ENCODE data around the gene PPP3CA. TPM values are rescaled to one million over a fixed set of nuclear protein-coding genes. Genes with fewer than 3 reads are reported as not detected.
A peak's percentile ranks its signal among the peaks of the same experiment; 100 is the strongest.

The PPP3CA gene
- total and polyA plus RNA-seq, 2 experiments from 2014 or later = 27.0 to 45.2 TPM

DNA sequence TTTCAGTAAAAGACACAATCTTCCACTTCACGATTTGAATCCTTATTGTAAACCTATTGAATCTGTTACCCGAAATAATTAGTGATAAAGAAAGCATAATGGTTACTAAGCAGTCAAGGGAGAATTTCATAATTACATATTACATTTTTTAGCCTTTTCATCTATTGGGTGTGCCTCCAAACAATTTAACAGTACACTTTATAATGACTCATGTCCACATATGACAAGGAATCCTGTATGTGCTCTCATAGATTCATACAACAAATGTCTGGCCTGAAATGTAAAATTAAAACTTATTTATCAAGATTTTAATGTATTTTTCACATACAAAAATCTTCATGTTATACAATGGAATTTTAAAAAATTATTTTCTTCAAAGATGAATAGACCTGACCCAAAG is 39.4 kb downstream of the PPP3CA start (continued):
- TF ChIP-seq, protein P1, sequence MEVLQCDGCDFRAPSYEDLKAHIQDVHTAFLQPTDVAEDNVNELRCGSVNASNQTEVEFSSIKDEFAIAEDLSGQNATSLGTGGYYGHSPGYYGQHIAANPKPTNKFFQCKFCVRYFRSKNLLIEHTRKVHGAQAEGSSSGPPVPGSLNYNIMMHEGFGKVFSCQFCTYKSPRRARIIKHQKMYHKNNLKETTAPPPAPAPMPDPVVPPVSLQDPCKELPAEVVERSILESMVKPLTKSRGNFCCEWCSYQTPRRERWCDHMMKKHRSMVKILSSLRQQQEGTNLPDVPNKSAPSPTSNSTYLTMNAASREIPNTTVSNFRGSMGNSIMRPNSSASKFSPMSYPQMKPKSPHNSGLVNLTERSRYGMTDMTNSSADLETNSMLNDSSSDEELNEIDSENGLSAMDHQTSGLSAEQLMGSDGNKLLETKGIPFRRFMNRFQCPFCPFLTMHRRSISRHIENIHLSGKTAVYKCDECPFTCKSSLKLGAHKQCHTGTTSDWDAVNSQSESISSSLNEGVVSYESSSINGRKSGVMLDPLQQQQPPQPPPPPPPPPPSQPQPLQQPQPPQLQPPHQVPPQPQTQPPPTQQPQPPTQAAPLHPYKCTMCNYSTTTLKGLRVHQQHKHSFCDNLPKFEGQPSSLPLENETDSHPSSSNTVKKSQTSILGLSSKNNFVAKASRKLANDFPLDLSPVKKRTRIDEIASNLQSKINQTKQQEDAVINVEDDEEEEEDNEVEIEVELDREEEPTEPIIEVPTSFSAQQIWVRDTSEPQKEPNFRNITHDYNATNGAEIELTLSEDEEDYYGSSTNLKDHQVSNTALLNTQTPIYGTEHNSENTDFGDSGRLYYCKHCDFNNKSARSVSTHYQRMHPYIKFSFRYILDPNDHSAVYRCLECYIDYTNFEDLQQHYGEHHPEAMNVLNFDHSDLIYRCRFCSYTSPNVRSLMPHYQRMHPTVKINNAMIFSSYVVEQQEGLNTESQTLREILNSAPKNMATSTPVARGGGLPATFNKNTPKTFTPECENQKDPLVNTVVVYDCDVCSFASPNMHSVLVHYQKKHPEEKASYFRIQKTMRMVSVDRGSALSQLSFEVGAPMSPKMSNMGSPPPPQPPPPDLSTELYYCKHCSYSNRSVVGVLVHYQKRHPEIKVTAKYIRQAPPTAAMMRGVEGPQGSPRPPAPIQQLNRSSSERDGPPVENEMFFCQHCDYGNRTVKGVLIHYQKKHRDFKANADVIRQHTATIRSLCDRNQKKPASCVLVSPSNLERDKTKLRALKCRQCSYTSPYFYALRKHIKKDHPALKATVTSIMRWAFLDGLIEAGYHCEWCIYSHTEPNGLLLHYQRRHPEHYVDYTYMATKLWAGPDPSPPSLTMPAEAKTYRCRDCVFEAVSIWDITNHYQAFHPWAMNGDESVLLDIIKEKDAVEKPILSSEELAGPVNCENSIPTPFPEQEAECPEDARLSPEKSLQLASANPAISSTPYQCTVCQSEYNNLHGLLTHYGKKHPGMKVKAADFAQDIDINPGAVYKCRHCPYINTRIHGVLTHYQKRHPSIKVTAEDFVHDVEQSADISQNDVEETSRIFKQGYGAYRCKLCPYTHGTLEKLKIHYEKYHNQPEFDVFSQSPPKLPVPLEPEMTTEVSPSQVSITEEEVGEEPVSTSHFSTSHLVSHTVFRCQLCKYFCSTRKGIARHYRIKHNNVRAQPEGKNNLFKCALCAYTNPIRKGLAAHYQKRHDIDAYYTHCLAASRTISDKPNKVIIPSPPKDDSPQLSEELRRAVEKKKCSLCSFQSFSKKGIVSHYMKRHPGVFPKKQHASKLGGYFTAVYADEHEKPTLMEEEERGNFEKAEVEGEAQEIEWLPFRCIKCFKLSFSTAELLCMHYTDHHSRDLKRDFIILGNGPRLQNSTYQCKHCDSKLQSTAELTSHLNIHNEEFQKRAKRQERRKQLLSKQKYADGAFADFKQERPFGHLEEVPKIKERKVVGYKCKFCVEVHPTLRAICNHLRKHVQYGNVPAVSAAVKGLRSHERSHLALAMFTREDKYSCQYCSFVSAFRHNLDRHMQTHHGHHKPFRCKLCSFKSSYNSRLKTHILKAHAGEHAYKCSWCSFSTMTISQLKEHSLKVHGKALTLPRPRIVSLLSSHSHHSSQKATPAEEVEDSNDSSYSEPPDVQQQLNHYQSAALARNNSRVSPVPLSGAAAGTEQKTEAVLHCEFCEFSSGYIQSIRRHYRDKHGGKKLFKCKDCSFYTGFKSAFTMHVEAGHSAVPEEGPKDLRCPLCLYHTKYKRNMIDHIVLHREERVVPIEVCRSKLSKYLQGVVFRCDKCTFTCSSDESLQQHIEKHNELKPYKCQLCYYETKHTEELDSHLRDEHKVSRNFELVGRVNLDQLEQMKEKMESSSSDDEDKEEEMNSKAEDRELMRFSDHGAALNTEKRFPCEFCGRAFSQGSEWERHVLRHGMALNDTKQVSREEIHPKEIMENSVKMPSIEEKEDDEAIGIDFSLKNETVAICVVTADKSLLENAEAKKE (CRISPR knock-in tag; IDR thresholded peaks at IDR 0.05) = no peak

DNA sequence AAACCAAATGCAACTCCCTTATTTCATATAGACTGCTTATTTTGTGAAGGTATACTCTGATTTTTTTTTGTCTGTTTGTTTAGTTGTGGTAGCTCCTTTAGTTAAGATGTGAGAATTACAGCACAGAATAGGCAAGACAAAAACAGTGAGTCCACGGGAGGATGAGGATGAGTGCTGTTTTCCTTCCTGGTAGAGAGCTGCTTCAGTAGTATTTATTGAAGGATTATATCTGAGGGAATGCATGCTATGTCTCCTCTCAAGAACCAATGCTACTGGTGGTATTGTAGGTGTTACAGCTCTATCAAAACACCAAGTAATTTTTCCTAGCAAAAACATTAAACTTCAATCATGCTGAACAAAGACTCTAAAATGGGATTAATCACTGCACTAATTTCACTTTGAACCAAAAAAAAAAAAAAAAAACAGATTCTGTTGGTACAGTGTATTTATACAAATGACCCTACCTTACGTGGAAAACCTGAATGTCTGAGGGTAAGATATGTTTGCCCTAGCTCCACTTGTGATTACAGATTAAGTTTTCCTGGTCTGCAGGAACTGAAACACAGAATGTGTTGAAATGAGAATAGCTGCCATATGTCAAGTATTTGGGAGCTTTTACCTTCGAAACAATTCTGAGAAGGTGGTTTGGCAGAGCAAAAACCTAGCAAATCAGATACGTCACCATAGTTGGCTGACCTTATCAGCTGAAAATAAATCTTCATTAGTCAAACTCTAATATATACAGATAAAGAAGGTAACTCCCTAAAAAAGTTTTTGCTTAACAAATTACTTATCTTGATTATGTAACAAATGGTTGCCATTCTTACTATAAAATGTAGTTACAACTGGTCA is 40.3 kb downstream of the PPP3CA start:
- Mint-ChIP-seq H3K36me3 (ENCODE audit: low read depth) (no peaks in the 10 kb centered on the region), H3K27ac (no peak overlapping the region; the same call in 1 of the 2 replicates), H3K4me3 (no peak overlapping the region), H3K27me3 (ENCODE audit: insufficient read depth, low read depth, poor library complexity) (no peaks in the 10 kb centered on the region), H3K9me3 (no peaks in the 10 kb centered on the region), H3K4me1 (peaks cover 38% of the 10 kb centered on the region)
- no peak for DNase-seq (ENCODE audit: low spot score)
- Histone ChIP-seq H3K9me2 (ENCODE audit: insufficient read depth) (no peaks in the 10 kb centered on the region), H3K4me3 (no peak overlapping the region), H3F3A (replicated peaks; ENCODE audit: low read depth) (no peaks in the 10 kb centered on the region), H3K4me2 (peak overlapping the region; percentile 52; the same call in 1 of the 2 replicates), H3K27ac (ENCODE audit: low read depth) (no peak overlapping the region; the same call in 1 of the 2 replicates), H3K79me2 (replicated peaks; ENCODE audit: insufficient read depth) (peaks cover 34% of the 10 kb centered on the region; the same call in 1 of the 2 replicates), H4K20me1 (replicated peaks; ENCODE audit: insufficient read depth) (no peaks in the 10 kb centered on the region), H3K4me1 (ENCODE audit: insufficient read depth) (peaks cover 31% of the 10 kb centered on the region), H2AFZ (no peak overlapping the region), H3K27me3 (ENCODE audit: insufficient read depth) (no peaks in the 10 kb centered on the region), H3K36me3 (ENCODE audit: insufficient read depth) (no peaks in the 10 kb centered on the region)
- peak; percentile 51; the same call in 2 of the 3 replicates for ATAC-seq
- TF ChIP-seq, protein P1 (CRISPR knock-in tag; IDR thresholded peaks at IDR 0.05) = no peak
- TF ChIP-seq EZH2phosphoT487 (IDR thresholded peaks at IDR 0.05; ENCODE audit: unreplicated experiment) = no peak
- TF ChIP-seq ZNF331 (CRISPR knock-in tag; IDR thresholded peaks at IDR 0.05; ENCODE audit: low read depth) = no peak
- TF ChIP-seq, protein P2, sequence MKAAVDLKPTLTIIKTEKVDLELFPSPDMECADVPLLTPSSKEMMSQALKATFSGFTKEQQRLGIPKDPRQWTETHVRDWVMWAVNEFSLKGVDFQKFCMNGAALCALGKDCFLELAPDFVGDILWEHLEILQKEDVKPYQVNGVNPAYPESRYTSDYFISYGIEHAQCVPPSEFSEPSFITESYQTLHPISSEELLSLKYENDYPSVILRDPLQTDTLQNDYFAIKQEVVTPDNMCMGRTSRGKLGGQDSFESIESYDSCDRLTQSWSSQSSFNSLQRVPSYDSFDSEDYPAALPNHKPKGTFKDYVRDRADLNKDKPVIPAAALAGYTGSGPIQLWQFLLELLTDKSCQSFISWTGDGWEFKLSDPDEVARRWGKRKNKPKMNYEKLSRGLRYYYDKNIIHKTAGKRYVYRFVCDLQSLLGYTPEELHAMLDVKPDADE (IDR thresholded peaks at IDR 0.05) = no peak
- no peak for TF ChIP-seq POLR2AphosphoS5 (IDR thresholded peaks at IDR 0.05; ENCODE audit: low read depth)
- no peak for TF ChIP-seq NANOG (IDR thresholded peaks at IDR 0.05; ENCODE audit: borderline replicate concordance)
